IPS DF 6.9 (cell line): ENCODE data around the gene DAB1.

Source experiments
- DNase-seq: peaks from one replicate; pipeline ENCODE4 v3.0.0-alpha.2; 2013; ENCODE audit warnings: low read depth, low spot score
- H3K27ac ChIP-seq: one replicate; pipeline ENCODE4 v1.5.1; 2013; ENCODE audit warnings: low read length, control low read depth
- H3K27me3 ChIP-seq: 2 replicates; pipeline ENCODE4 v1.6.1; 2013; ENCODE audit warnings: mild to moderate bottlenecking, low read length; ENCODE audit not compliant: control insufficient read depth, insufficient read depth
- H3K36me3 ChIP-seq: 2 replicates; pipeline ENCODE4 v1.6.1; 2013; ENCODE audit warnings: low read length; ENCODE audit not compliant: control insufficient read depth, insufficient read depth
- H3K4me1 ChIP-seq: 2 replicates; pipeline ENCODE4 v1.6.1; 2013; ENCODE audit warnings: low read length; ENCODE audit not compliant: control insufficient read depth, insufficient read depth
- H3K4me3 ChIP-seq: 2 replicates; pipeline ENCODE4 v1.5.1; 2013; ENCODE audit warnings: mild to moderate bottlenecking, low read length
- H3K9me3 ChIP-seq: 2 replicates; pipeline ENCODE4 v1.6.1; 2013; ENCODE audit warnings: low read length, inconsistent platforms; ENCODE audit not compliant: control insufficient read depth, insufficient read depth
- WGBS: extraction: QIAGEN DNeasy Blood & Tissue Kit; methylation state at CpG from one replicate; pipeline ENCODE4 v1.1.7; 2013; ENCODE audit warnings: mixed read lengths, missing lambda C conversion rate; ENCODE audit not compliant: insufficient read length, insufficient coverage; 5-methylcytosine and 5-hydroxymethylcytosine counted together

The DAB1 gene

GRCh38 chr1:57048856-57049255 lies 375.0 kb downstream of the DAB1 start:
- no peaks in the 10 kb centered on the region; the same call in 1 of the 2 replicates for H3K4me1 ChIP-seq
- H3K4me3 ChIP-seq: no peak overlapping the region
- WGBS: no CpG with 5 or more reads among the region's 9 CpGs
- no peaks in the 10 kb centered on the region for H3K36me3 ChIP-seq
- no peaks in the 10 kb centered on the region for H3K9me3 ChIP-seq
- no peak overlapping the region for H3K27ac ChIP-seq
- no peak for DNase-seq
- H3K27me3 ChIP-seq: no peaks in the 10 kb centered on the region

GRCh38 chr1:57046462-57046861 lies 377.4 kb downstream of the DAB1 start:
- Histone ChIP-seq H3K27ac (no peak overlapping the region), H3K36me3 (no peaks in the 10 kb centered on the region), H3K4me3 (no peak overlapping the region), H3K27me3 (no peaks in the 10 kb centered on the region), H3K4me1 (no peaks in the 10 kb centered on the region; the same call in 1 of the 2 replicates), H3K9me3 (no peaks in the 10 kb centered on the region)
- no peak for DNase-seq
- no CpG with 5 or more reads among the region's 1 CpG for WGBS

DNA sequence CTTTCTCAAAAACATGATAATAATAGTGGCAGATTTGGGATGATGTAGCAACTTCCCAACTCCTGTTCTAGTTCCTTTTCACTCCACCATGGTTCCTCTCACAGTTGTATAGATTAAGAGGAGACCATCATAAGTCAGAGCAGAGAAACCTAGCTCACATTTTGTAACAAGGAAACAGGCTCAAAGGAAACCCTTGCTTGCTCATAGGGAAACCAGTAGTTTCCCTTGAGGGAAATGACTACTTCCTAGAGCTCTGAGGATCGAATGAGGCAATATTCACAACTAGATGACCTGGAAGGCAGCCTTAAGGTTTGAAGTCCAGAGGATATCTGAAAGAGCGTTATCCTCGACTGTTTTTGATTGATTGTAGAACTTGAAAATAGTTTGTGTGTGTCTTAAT lies 382.0 kb downstream of the DAB1 start:
- no CpG with 5 or more reads among the region's 3 CpGs for WGBS
- Histone ChIP-seq H3K4me1 (no peaks in the 10 kb centered on the region), H3K9me3 (no peaks in the 10 kb centered on the region), H3K27me3 (no peaks in the 10 kb centered on the region), H3K36me3 (no peaks in the 10 kb centered on the region), H3K27ac (no peak overlapping the region), H3K4me3 (no peak overlapping the region)
- no peak for DNase-seq

DNA sequence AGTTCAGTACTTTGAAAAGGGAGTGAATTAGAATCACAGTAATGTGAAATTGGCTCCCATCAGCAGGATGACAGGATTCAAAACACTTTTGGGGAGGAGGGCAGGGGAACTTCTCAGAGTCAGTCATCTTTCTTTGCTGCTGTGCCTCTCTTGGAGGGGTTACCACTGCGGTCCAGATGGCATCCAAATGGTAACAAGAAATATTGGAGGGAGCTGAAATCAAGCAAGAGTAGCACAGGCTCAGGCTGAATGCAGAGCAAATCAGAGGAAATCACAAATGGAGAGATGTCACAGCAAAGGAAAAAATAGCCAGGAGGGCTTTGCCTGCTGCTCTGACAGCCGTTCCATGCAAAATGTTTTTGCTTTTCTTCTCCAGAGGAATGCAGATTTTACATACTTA lies 383.0 kb downstream of the DAB1 start:
- Histone ChIP-seq H3K36me3 (no peaks in the 10 kb centered on the region), H3K27me3 (no peaks in the 10 kb centered on the region), H3K4me3 (no peak overlapping the region), H3K27ac (no peak overlapping the region), H3K9me3 (no peaks in the 10 kb centered on the region), H3K4me1 (no peaks in the 10 kb centered on the region)
- DNase-seq: no peak
- no CpG with 5 or more reads among the region's 2 CpGs for WGBS

DNA sequence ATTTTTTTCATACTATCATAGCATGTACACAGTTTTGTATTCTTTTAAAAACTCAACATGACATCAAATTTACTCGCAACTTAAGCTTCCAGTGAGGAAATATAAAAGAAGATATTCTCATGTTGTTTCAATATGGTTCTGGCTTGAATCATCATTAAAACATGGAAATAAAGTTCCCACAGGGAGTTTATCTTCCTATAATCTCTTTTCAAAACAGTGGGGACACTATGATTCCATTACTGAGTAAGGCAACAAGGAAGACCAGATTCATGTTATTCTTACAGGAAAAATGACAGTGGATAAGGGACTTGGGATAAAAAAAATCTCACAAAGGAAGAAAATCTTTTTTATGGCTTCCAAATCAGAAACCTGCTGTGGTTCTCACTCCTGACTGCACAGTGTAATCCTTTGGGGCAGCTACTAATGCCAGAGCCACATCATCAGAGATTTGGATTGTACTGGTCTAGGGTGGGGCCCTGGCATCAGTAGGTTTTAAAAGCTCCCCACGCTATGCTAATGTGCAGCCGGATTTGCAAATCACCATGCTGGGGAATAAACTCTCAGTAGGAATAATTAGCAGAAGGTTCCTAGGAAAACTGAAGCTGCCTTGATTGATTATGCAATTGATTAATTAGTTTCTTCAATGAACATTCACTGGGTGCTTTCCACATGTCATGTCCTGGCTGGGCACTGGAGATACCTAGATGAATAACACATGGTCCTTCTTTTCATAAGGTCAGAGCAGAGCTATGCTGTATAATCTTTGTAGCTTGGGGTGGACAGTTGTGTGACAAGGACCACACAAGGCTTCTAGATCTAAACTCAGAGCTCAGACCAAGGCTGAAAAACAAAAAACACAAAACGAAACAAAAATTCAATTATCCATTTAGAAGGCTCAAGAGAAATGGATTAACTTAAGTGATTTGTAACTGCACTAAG lies 386.9 kb downstream of the DAB1 start:
- no peak overlapping the region for H3K4me3 ChIP-seq
- no peaks in the 10 kb centered on the region for H3K9me3 ChIP-seq
- H3K27ac ChIP-seq: no peak overlapping the region
- no peaks in the 10 kb centered on the region for H3K4me1 ChIP-seq
- H3K27me3 ChIP-seq: no peaks in the 10 kb centered on the region
- DNase-seq: no peak
- no peaks in the 10 kb centered on the region for H3K36me3 ChIP-seq
- WGBS: no CpG with 5 or more reads among the region's 4 CpGs

GRCh38 chr1:57034713-57035112 lies 389.1 kb downstream of the DAB1 start:
- no peaks in the 10 kb centered on the region for H3K9me3 ChIP-seq

GRCh38 chr1:57033222-57034001 lies 390.4 kb downstream of the DAB1 start:
- Histone ChIP-seq H3K9me3 (peaks cover 2% of the 10 kb centered on the region; the same call in 1 of the 2 replicates), H3K4me3 (no peak overlapping the region), H3K36me3 (no peaks in the 10 kb centered on the region), H3K4me1 (no peaks in the 10 kb centered on the region), H3K27ac (no peak overlapping the region), H3K27me3 (no peaks in the 10 kb centered on the region)
- no CpG with 5 or more reads among the region's 8 CpGs for WGBS
- no peak for DNase-seq

More at GRCh38 chr1:57034713-57035112, 389.1 kb downstream of the DAB1 start:
- Histone ChIP-seq H3K27me3 (no peaks in the 10 kb centered on the region), H3K4me1 (no peaks in the 10 kb centered on the region), H3K4me3 (no peak overlapping the region), H3K27ac (no peak overlapping the region), H3K36me3 (no peaks in the 10 kb centered on the region)
- WGBS: no CpG with 5 or more reads among the region's 2 CpGs
- no peak for DNase-seq

GRCh38 chr1:57026624-57027354 lies 397.1 kb downstream of the DAB1 start:
- peaks cover 2% of the 10 kb centered on the region; the same call in 1 of the 2 replicates for H3K9me3 ChIP-seq
- no CpG with 5 or more reads among the region's 4 CpGs for WGBS
- no peak for DNase-seq
- no peak overlapping the region for H3K4me3 ChIP-seq
- H3K4me1 ChIP-seq: no peaks in the 10 kb centered on the region
- H3K36me3 ChIP-seq: no peaks in the 10 kb centered on the region
- no peaks in the 10 kb centered on the region for H3K27me3 ChIP-seq
- no peak overlapping the region for H3K27ac ChIP-seq

- H3K27me3 ChIP-seq: no peaks in the 10 kb centered on the region
- no peak for DNase-seq
- no peaks in the 10 kb centered on the region for H3K4me1 ChIP-seq
- no peak overlapping the region for H3K4me3 ChIP-seq
- H3K27ac ChIP-seq: no peak overlapping the region
- WGBS: no CpG with 5 or more reads among the region's 8 CpGs
- H3K36me3 ChIP-seq: no peaks in the 10 kb centered on the region
- H3K9me3 ChIP-seq: peaks cover 2% of the 10 kb centered on the region; the same call in 1 of the 2 replicates
Measured at GRCh38 chr1:57024855-57025254, 399.0 kb downstream of the DAB1 start.

GRCh38 chr1:57024428-57024827 lies 399.4 kb downstream of the DAB1 start:
- H3K4me3 ChIP-seq: no peak overlapping the region
- WGBS: no CpG with 5 or more reads among the region's 4 CpGs
- no peaks in the 10 kb centered on the region for H3K36me3 ChIP-seq
- no peaks in the 10 kb centered on the region for H3K27me3 ChIP-seq
- no peaks in the 10 kb centered on the region for H3K4me1 ChIP-seq
- H3K9me3 ChIP-seq: peaks cover 2% of the 10 kb centered on the region; the same call in 1 of the 2 replicates
- no peak overlapping the region for H3K27ac ChIP-seq
- DNase-seq: no peak
